GM12878 (cell line): ENCODE data around the gene TMEM131L. TPM values are rescaled to one million over a fixed set of nuclear protein-coding genes. Genes with fewer than 3 reads are reported as not detected.

Experiments
- ATAC-seq: fragments of 200-7000 bp; cut with Tn5 transposase; 3 replicates; pipeline ENCODE4 v1.9.1; 2020; ENCODE audit warnings: mild to moderate bottlenecking, moderate library complexity
- BruUV-seq: library from RNA; stranded (reverse); fragments of 400-500 nt; replicated peaks from 2 replicates; lab custom pipeline; 2021; lab: Mats Ljungman, UMichigan
- CTCF ChIA-PET: fragments of 300-600 bp; sonication (Branson Sonifier 250); formaldehyde crosslinking; extraction: SDS; loops from one replicate; lab custom pipeline; 2021; ENCODE audit warnings: inconsistent platforms; lab: Yijun Ruan, JAX
- POLR2A ChIA-PET: fragments of 350-600 bp; formaldehyde crosslinking; extraction: SDS; loops from one replicate; lab custom pipeline; 2021; ENCODE audit warnings: inconsistent platforms; lab: Charles Lee
- RAD21 ChIA-PET: fragments of 300-600 bp; sonication (Branson Sonifier 250); formaldehyde crosslinking; loops from one replicate; lab custom pipeline; 2023; ENCODE audit warnings: antibody characterized with exemption; ENCODE audit not compliant: unreplicated experiment; lab: Charles Lee
- SMC1A ChIA-PET: fragments of 300-600 bp; sonication (Branson Sonifier 250); formaldehyde crosslinking; loops from one replicate; lab custom pipeline; 2023; ENCODE audit not compliant: unreplicated experiment, uncharacterized antibody; lab: Charles Lee
- DNase-seq: peaks from one replicate; pipeline ENCODE4 v3.0.0-alpha.2; 2011; ENCODE audit warnings: low read depth, low spot score
- FAIRE-seq: peaks from 3 replicates; lab custom pipeline; 2011; peaks lifted over from hg19 to GRCh38; lab: Jason Lieb, UNC
- H2AFZ ChIP-seq: 2 replicates; pipeline ENCODE4 v1.6.0; 2011; ENCODE audit warnings: low read depth, low read length, control low read depth; ENCODE audit not compliant: control insufficient read depth
- H3K27ac ChIP-seq: 2 replicates; pipeline ENCODE4 v1.5.1; 2011; ENCODE audit warnings: control low read depth; ENCODE audit not compliant: control insufficient read depth, insufficient read depth
- H3K27me3 ChIP-seq, 2 experiments: replicated peaks in 1 of 2; 2 replicates each; pipeline versions ENCODE4 v1.6.0 to v1.6.1; 2011; ENCODE audit warnings: low read length in 1 of 2; ENCODE audit not compliant: control insufficient read depth in 2 of 2, insufficient read depth in 2 of 2
- H3K36me3 ChIP-seq, 2 experiments: 2 replicates each; pipeline ENCODE4 v1.5.1; 2011; ENCODE audit warnings: low read length in 1 of 2; ENCODE audit not compliant: control insufficient read depth in 2 of 2, insufficient read depth in 2 of 2
- H3K4me1 ChIP-seq: 2 replicates; pipeline ENCODE4 v1.6.1; 2011; ENCODE audit warnings: mild to moderate bottlenecking, low read length, moderate library complexity, mixed read lengths; ENCODE audit not compliant: control insufficient read depth, insufficient read depth
- H3K4me2 ChIP-seq: 2 replicates; pipeline ENCODE4 v1.6.0; 2011; ENCODE audit warnings: control low read depth; ENCODE audit not compliant: control insufficient read depth, insufficient read depth
- H3K4me3 ChIP-seq: fragments of 200-600 bp; sonication (generic); 2 replicates; pipeline ENCODE4 v1.5.1; 2016
- H3K79me2 ChIP-seq: 2 replicates; pipeline ENCODE4 v1.6.0; 2011; ENCODE audit warnings: low read length; ENCODE audit not compliant: control insufficient read depth, insufficient read depth
- H3K9ac ChIP-seq: 2 replicates; pipeline ENCODE4 v1.8.0; 2011; ENCODE audit warnings: low read length, control low read depth, mixed read lengths; ENCODE audit not compliant: control insufficient read depth, insufficient read depth
- H3K9me3 ChIP-seq: replicated peaks from 3 replicates; pipeline ENCODE4 v1.5.1; 2011; ENCODE audit warnings: mild to moderate bottlenecking, low read length; ENCODE audit not compliant: control insufficient read depth, insufficient read depth
- H4K20me1 ChIP-seq: 2 replicates; pipeline ENCODE4 v1.6.0; 2011; ENCODE audit not compliant: control insufficient read depth, insufficient read depth
- KLF5 ChIP-seq: fragments of 450-650 bp; IDR thresholded peaks from 2 replicates; pipeline ENCODE4 v1.6.1; 2014; ENCODE audit warnings: mild to moderate bottlenecking; ENCODE audit not compliant: partially characterized antibody
- LARP7 ChIP-seq: fragments of 450-650 bp; IDR thresholded peaks from 2 replicates; pipeline ENCODE4 v1.6.1; 2017; ENCODE audit warnings: mild to moderate bottlenecking
- RAD21 ChIP-seq: IDR thresholded peaks from 2 replicates; pipeline ENCODE4 v1.6.1; 2011; ENCODE audit warnings: mild to moderate bottlenecking, low read depth, low read length, moderate library complexity; ENCODE audit not compliant: insufficient read depth
- RAD51 ChIP-seq: fragments of 450-650 bp; IDR thresholded peaks from 2 replicates; pipeline ENCODE4 v1.6.1; 2016; ENCODE audit warnings: moderate library complexity, mild to moderate bottlenecking, inconsistent platforms
- WGBS: methylation state at CpG from one replicate; pipeline ENCODE4 v1.1.6; 2016; ENCODE audit warnings: low lambda C conversion rate; ENCODE audit not compliant: insufficient replicate concordance, insufficient coverage; ENCODE audit errors: missing lambda C conversion rate; 5-methylcytosine and 5-hydroxymethylcytosine counted together
- in situ Hi-C: fragments of 300-500 bp; cut with MboI; formaldehyde crosslinking; loops from 9 replicates; pipeline ENCODE4 v1.14.3; 2018; ENCODE audit warnings: mixed read lengths
- intact Hi-C: fragments of 100-400 bp; cut with micrococcal nuclease; formaldehyde crosslinking; loops from one replicate; pipeline ENCODE4 v1.14.2; 2022; ENCODE audit not compliant: unreplicated experiment
- polyA plus RNA-seq, 11 experiments: library from polyadenylated mRNA; depleted of rRNA in 4 of 11; unstranded in 6 of 11; stranded (reverse) in 5 of 11; fragments of >200 nt; fragmentation: Nextera tagmentation in 4 of 11; fragmentation: Illumina TruSeq in 1 of 11; extraction: Ambion mirVana in 4 of 11; extraction: Trizol in 1 of 11; gene quantifications; 1 replicate in 1 of 11; 2 replicates in 10 of 11; pipeline versions ENCODE4 v1.2.1 to v1.2.3, GENCODE V29; 2011 to 2016; ENCODE audit warnings: inconsistent platforms in 2 of 11, missing spikeins in 2 of 11, low read depth in 1 of 11
- total RNA-seq, 4 experiments: library from RNA; depleted of rRNA in 3 of 4; stranded (reverse); fragments of >200 nt in 3 of 4; fragmentation: Illumina TruSeq in 1 of 4; extraction: Trizol in 1 of 4; gene quantifications; 2 replicates each; pipeline versions ENCODE4 v1.2.1 to v1.2.3, GENCODE V29; 2013 to 2021
- TF ChIP-seq, protein P1 (sequence below), 3 experiments: IDR thresholded peaks in 2 of 3; conservative IDR thresholded peaks in 1 of 3; 2 replicates each; pipeline ENCODE4 v1.5.1; 2011; ENCODE audit warnings: low read depth in 3 of 3, low read length in 3 of 3, mild to moderate bottlenecking in 3 of 3, control low read depth in 2 of 3, moderate library complexity in 2 of 3, inconsistent platforms in 1 of 3, mixed read lengths in 1 of 3; ENCODE audit not compliant: control insufficient read depth in 2 of 3, insufficient read depth in 1 of 3; ENCODE audit errors: extremely low read depth in 1 of 3
- TF ChIP-seq, protein P2 (sequence below): fragments of 450-650 bp; IDR thresholded peaks from 2 replicates; pipeline ENCODE4 v1.6.1; 2017; ENCODE audit warnings: borderline replicate concordance

The TMEM131L gene
- total and polyA plus RNA-seq, 10 of the 15 experiments (the other 5 are each of a cell fraction or from before 2014, with no cell fraction given), result 8.5 to 101 (median 74.4) TPM

DNA sequence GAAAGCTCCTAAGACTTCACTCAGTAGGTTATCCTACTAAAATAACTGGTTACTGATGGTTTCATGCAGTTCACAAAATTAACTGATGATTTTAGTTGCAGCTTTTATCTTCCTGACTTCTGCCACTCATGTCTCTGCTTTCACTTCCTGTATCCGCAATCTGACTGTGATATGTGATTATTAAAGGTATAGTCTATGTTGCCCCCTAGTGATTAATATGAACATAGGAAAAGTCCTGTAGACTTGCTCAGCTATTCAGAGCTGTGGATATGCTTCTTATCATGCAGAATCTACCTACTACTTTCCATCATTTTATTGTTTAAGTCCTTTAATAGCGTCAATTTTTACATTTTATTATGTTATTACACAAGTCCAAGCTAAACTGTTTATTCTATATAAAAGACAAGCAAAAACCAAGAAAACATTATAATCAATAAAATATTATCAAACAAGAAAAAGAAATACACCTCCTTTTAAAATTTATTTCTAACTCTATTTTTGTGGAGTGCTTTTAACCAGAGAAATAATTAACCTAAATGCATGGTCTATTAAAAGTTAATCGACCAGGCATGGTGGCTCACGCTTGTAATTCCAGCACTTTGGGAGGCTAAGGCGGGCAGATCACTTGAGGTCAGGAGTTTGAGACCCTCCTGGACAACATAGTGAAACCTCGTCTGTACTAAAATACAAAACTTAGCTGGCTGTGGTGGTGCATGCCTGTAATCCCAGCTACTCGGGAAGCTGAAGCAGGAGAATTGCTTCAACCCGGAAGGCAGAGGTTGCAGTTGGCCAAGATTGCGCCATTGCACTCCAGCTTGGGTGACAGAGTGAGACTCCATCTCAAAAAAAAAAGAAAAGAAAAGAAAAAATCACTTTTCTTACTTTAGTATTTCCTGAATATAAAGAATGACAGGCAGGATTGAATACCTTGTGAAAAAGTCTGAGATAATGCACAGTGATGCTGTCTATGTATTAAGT is 177.5 kb downstream of the TMEM131L start (continued):
- TF ChIP-seq, protein P1, sequence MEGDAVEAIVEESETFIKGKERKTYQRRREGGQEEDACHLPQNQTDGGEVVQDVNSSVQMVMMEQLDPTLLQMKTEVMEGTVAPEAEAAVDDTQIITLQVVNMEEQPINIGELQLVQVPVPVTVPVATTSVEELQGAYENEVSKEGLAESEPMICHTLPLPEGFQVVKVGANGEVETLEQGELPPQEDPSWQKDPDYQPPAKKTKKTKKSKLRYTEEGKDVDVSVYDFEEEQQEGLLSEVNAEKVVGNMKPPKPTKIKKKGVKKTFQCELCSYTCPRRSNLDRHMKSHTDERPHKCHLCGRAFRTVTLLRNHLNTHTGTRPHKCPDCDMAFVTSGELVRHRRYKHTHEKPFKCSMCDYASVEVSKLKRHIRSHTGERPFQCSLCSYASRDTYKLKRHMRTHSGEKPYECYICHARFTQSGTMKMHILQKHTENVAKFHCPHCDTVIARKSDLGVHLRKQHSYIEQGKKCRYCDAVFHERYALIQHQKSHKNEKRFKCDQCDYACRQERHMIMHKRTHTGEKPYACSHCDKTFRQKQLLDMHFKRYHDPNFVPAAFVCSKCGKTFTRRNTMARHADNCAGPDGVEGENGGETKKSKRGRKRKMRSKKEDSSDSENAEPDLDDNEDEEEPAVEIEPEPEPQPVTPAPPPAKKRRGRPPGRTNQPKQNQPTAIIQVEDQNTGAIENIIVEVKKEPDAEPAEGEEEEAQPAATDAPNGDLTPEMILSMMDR (IDR thresholded peaks at IDR 0.05 in 2 of 3, conservative IDR thresholded peaks at IDR 0.05 in 1 of 3; ENCODE audit: control insufficient read depth in 2 of 3, extremely low read depth in 1 of 3, insufficient read depth in 1 of 3, low read depth in 3 of 3, low read length in 3 of 3), result peak; percentile 50 to 65 (median 54); a peak in 5 of 6 replicates

DNA sequence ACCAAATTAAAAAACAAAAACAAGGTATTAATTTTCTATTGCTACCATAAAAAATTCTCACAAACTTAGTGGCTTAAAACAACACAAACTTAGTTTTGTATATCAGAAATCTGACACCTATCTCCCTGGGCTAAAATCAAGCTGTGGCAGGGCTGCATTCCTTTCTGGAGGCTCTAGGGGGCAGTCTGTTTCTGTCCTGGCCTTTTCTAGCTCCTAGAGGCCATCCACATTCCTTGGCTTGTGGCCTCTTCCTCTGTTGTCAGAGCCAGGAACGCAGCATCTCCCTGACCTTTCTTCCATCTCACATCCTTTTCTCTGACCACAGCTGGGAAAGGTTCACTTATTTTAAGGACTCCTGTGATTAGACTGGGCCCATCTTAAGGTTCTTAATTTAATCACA is 179.0 kb downstream of the TMEM131L start:
- Histone ChIP-seq H3K9me3 (no peaks in the 10 kb centered on the region; the same call in 2 of the 3 replicates), H3K4me3 (no peak overlapping the region), H3K27me3 (no peaks in the 10 kb centered on the region), H2AFZ (no peak overlapping the region), H4K20me1 (no peaks in the 10 kb centered on the region), H3K27ac (no peak overlapping the region), H3K79me2 (no peaks in the 10 kb centered on the region), H3K9ac (no peak overlapping the region), H3K36me3 (no peaks in the 10 kb centered on the region), H3K4me2 (no peak overlapping the region), H3K4me1 (peaks cover 6% of the 10 kb centered on the region; the same call in 1 of the 2 replicates)
- intact Hi-C loops (loop anchor here (5.0 kb wide), 2 partner anchors 423 to 558 kb away; no protein-coding TSS in a partner anchor), in situ Hi-C loops (loop anchor here (10.0 kb wide), 1 partner anchor 500 kb away; no protein-coding TSS in a partner anchor)
- no peak for FAIRE-seq
- WGBS, result 53% methylated on average over 1 of the region's 1 CpG
- TF ChIP-seq, protein P2, sequence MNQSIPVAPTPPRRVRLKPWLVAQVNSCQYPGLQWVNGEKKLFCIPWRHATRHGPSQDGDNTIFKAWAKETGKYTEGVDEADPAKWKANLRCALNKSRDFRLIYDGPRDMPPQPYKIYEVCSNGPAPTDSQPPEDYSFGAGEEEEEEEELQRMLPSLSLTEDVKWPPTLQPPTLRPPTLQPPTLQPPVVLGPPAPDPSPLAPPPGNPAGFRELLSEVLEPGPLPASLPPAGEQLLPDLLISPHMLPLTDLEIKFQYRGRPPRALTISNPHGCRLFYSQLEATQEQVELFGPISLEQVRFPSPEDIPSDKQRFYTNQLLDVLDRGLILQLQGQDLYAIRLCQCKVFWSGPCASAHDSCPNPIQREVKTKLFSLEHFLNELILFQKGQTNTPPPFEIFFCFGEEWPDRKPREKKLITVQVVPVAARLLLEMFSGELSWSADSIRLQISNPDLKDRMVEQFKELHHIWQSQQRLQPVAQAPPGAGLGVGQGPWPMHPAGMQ, result no peak
- TF ChIP-seq, protein P1 (IDR thresholded peaks at IDR 0.05 in 2 of 3, conservative IDR thresholded peaks at IDR 0.05 in 1 of 3; ENCODE audit: control insufficient read depth in 2 of 3, extremely low read depth in 1 of 3, insufficient read depth in 1 of 3, low read depth in 3 of 3, low read length in 3 of 3), result peak in 2 of 3 experiments; percentile 36 to 39; a peak in 2 of 6 replicates
- no peak for TF ChIP-seq LARP7
- TF ChIP-seq KLF5, result no peak
- TF ChIP-seq RAD51, result no peak
- TF ChIP-seq RAD21, result 0 out of 2 replicates have a peak, but pooled peaks have one; percentile 3
- DNase-seq, result no peak
- SMC1A ChIA-PET, result interaction anchor here (0.7 to 5.0 kb wide), 5 partner anchors 105 to 562 kb away, joined by 3 to 97 read pairs (median 3); partner anchors contain the start of gene MND1
- POLR2A ChIA-PET, result no interaction called here
- no TSS peak for BruUV-seq
- ATAC-seq, result no peak
- CTCF ChIA-PET, result interaction anchor here (0.8 to 4.6 kb wide), 8 partner anchors 7 to 502 kb away, joined by 3 to 142 read pairs (median 12); partner anchors contain the start of gene MND1
- RAD21 ChIA-PET, result interaction anchor here (0.6 to 7.1 kb wide), 4 partner anchors 144 to 562 kb away, joined by 4 to 77 read pairs (median 18); partner anchors contain the start of gene MND1
